NCI-H510A (cell line): ENCODE measurements around the gene CFAP91.
"Not testable (repeated sequence)": the region's sequence is repeated elsewhere in the genome, so short reads cannot be mapped to it uniquely, and the experiment has no call there.

Experiments
- DNase-seq: peaks from one replicate; lab custom pipeline; 2025; lab: John Stamatoyannopoulos, UW

CFAP91 gene

DNA sequence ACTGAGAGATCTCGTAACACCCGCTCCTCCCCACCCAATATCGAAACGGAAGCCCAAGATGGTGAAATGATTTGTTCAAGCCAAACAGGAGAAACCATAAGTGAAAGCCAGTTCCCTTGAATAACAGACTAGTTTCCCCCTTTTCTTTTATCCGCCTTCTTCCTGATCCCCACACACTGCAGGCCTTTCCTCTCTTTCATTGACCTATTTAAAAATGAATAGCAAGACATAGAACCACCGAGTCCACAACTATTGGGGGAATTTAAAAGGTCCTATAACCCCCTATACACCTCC, 25.2 kb upstream of the CFAP91 start:
- no peak for DNase-seq

DNA sequence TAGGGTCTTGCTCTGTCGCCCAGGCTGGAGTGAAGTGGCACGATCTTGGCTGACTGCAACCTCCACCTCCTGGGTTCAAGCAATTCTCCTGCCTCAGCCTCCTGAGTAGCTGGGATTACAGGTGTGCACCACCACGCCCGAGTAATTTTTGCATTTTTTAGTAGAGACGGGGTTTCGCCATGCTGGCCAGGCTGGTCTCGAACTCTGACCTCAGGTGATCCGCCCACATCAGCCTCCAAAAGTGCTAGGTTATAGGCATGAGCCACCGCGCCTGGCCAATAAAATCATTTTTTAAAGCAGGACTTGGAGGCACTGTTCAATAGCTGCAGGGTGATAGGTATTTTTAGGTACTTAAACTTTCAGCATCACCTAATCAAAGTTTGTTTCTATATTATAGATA, 24.6 kb upstream of the CFAP91 start:
- DNase-seq: not testable (repeated sequence)

DNA sequence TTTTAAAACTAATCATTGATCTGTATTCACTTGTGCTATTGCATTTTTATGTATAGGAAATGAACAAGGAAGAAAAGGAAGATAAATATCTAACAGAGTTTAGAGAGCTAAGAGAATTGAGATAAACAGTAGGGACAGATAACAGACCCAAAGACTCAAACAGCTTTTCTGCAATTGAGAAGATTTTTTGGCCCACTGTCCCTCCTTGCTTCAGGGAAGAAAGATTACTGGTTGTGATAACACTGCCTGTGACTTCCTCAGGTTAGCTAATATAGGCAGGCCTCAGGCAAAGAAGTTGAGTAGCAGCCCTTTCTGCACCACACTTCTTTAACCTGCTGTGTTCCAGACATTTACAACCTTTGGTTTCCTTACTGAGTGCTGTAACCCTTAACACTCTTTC, 22.9 kb upstream of the CFAP91 start:
- no peak for DNase-seq

DNA sequence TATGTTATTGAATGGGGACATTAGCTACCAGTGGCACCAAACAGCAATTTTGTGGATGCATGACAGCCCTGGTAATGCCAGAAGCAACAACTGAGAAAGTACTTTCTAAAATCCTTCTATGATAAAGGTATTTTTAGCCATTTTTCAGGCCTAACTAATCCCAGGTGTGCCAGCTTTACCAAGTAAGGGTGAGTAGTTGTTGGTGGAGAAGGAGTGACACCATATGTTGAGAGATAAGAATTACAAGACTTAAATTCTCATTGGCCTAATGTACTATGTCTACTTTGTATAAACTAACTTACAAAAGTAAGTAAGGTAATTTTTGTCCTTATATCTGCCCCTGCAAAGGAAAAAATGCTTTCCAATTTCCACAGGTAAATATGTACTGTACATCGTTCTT, 21.5 kb upstream of the CFAP91 start:
- no peak for DNase-seq

DNA sequence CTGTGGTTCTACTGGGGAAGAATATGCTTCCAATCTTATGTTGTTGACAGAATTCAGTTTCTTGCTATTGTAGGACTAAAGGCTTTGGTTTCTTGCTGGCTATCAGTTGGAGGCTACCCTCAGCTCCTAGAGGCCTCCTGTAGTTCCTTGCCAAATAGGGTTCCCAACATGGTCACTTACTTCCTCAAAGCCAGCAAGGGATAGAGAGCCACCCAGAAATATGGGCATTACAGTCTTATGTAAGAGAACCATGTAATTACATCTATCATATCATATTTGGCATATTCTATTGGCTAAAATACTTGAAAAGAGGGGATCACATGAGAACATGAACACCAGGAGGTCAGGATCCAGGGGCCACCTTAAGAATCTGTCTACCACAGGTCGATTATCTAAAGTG, 19.4 kb upstream of the CFAP91 start:
- no peak for DNase-seq

DNA sequence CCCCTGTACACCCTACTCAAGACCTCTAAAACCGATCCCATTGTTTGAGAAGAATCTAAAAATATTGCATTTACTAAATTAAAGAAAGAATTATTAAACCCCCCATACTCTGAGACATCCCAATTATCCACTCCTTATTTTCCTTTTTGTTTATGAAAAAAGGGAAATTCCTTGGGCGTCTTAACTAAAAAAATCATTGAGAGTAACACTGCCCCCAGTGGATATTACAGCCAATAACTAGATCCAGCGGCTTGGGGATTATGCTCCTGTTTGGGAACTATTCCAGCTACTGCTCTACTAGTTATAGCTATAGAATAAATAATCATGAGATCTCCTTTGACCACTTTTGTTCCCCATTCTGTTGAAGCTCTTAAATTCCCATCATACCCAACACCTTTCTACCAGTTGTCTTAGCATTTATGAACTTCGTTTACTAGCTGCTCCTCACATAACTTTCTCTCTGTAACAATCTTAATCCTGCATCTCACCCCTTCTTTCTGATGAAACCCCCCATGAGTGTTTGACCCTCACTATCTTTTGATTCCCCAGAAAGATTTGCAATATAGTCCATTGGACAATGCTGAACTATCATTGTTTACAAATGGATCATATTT, 12.7 kb upstream of the CFAP91 start:
- no peak for DNase-seq

DNA sequence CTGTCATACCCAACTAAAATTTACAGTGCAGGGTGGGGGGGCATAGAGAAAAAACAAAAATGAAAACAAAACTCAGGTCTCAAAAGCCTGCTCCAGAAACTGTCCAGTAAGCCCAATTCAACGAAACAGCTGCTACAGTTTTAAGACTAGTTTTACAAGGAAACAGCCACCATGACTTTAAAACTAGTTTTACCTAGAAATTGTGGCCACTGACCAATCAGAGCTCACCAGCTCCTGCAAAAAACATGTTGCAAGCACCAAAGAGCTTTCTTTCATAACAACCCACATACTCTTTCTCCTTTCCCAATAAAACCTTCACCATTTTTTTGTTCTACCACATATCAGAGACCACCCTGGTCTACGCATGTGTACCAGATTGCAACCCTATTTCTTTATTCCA, 7.3 kb upstream of the CFAP91 start:
- no peak for DNase-seq

DNA sequence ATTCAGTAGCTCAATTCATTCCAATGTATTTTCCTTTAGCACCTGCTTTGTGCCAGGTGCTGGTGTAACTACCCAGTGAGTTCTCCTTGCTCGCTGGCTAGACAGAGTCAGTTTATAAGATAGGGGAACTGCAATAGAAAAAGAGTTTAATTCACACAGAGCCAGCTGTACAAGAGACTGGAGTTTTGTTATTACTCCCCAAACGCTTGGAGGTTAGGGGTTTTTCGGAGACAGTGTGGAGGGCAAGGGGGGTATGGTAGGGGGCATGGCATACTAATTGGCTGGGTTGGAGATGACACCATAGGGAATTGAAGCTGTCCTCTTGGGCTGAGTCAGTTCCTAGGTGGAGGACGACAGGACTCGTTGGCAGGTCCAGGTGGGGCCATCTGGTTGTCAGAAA, 5.4 kb upstream of the CFAP91 start:
- no peak for DNase-seq

DNA sequence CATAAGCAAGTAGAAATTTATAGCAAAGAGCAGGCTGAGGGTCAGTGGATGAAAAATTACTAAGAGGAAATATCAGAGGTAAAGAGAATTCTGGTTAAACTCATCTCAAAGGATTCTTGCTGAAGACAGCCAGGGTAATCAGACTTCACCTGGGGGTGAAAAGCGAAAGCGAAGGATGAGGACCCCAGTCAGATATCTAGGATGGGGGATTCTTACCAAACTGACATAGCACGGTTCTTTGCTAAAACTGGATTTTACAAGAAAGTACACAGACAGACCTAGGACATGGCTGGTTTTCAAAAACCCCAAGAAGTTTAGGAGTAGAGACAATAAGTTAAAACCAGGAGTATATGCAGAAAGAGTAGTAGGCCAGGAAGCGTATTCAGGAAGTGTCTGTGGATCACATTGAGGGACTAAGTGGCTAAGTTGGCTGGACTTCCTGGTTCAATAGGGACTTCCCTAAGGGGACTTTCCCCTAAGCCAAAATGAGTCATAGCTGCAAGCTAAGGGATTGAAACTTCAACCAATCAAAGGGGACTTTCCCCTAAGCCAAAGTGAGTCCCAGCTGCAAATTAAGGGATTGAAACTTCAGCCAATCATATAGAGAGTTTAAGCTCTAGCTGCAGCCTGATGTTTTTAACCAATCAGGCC, 2.4 kb upstream of the CFAP91 start:
- no peak for DNase-seq

DNA sequence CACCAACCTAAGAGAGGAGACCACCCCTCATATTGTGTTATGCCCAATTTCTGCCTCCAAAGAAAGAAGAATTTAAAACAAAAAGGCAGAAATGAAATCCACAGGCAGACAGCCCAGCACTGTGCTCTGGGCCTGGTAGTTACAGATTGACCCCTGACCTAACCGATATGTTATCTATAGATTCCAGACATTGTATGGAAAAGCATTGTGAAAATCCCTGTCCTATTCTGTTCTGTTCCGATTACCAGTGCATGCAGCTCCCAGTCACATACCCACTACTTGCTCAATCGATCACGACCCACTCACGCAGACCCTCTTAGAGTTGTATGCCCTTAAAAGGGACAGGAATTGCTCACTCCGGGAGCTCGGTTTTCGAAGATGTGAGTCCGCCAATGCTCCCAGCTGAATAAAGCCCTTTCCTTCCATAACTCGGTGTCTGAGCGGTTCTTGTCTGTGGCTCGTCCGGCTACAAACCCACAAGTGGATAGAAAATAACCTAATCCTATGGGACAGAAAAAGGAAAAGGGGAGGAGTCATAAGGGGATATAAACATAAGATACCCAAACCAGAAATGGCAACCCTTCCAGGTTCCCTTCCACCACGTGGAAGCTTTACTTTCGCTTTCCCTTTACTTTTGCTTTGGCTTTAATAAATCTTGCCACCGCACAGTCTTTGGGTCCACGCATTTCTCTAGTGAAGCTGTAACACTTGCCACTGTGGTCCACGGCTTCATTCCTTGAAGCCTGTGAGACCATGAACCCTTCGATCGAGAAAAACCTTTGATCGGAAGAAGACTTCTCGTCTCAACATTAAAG, 1.7 kb upstream of the CFAP91 start:
- no peak for DNase-seq

DNA sequence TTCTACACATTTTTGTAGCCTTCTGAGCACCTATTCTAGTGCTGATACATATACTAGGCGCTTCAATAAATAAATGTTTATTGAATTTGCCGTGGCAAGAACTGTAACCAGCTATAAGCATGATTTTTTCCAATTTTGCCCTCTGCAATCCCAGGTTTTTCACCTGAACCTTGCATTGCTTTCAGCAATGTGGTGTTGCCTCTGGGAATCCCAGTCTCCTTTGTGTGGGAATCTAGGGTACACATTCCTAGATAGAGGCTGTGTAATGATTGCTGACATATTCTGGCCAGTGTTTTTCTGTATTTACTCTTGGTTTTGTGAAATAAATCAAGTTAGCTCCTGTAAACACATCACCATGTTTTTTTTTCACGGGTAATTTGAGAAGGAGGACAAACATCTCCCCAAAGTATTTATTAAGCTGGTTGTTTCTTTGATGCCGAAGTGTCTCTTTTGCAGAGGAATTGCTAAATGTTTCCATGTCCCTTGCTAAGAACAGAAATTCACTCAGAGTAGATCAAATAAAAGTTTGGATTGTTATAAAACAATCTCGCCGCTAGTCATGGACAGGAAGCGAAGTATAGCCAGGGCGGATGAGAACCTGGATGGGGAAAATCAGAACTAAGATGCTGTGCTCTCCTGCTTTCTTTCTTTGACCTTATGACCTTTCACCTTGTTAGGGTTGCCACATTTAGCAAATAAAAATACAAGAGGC, 1.2 kb downstream of the CFAP91 start:
- no peak for DNase-seq

DNA sequence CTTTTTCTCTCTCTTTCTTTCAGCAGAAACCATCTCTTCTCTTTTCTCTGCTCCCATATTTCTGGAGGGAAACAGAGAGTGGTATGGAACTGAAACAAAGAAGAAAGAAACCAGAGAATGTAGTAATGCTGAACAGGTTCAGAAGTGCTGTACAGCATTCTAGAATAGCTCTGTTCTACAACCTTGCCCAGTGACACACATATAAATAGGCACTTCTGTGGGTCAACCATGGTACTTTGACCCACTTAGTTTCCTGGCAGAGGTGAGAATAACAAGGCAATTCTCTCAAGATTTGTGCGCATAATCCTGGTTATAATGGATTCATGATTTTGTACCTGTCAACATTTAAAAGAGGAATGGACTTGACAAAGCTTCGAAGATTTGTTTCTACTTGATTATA, 12.3 kb downstream of the CFAP91 start:
- no peak for DNase-seq

DNA sequence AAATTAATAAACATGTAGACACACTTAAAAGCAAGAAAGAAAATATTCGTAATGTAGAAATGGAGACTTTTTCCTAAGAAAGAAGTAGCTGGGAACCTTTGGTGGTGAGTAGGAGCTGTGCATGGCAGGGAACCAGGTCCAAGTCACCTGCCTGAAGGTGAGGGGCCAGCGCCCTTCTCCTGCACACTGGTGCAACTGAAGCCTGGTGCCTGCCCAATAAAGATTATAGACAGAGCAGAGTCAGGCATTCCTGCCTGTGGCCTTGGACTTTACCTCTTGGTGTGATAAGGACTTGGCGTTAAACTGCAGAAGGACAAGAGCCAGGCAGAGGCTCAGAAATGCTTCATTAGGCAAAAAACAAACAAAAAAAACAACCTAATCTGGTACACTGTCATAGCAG, 14.2 kb downstream of the CFAP91 start:
- no peak for DNase-seq

DNA sequence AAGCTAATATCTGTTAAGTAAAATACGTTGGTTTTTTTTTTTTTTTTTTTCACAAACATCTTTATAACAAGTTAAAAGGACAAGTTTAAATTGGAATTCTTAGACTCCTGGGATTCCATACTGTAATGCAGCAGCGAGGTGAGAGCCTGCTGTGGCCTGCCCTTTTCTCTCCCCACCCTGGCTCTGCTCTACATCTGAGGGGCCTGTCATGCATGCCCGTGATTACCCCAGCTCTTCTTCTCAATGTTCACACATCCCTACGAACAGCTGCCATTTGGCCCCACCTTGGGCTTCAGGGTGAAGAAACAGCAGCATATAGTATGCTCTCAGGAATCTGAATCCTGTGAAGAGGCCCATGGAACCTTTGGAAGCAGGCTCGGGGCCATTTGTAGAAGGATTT, 14.7 kb downstream of the CFAP91 start:
- no peak for DNase-seq

DNA sequence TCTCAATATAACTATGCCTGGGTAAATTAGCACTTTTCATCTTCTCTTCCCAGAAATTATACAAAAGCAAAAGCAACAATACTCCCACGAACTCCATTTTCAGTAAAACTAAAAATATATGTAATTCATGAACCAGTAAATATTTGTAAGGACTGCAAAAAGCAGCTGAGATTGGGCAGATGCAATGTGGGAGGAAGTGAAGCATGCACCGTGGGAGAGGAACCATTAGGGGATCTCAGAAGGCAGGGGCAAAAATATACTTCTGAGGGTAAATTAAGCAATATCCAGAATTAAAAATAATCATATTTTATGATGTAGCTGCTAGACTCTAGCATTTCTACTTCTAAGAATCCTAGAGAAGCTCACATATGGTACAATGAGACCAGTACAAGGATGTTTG, 20.2 kb downstream of the CFAP91 start:
- DNase-seq: no peak

DNA sequence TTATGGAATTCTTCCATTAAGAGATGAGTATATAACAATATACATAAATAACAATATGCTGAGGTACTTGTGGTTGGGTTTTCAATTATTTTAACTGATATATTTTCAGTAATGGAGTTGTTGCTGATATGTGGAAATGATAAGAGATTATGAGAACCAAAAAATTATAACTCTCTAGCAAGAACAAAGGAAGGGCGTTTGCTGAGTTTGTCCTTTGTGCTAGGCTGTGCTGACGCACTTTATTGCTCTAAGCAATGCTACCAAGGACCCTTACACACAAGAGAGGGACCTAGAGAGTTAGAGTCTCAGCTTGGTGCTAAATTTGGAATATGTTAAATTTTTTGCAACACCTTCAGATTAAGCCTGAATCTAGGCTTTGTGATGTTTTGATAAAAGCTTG, 24.1 kb downstream of the CFAP91 start:
- DNase-seq: no peak

DNA sequence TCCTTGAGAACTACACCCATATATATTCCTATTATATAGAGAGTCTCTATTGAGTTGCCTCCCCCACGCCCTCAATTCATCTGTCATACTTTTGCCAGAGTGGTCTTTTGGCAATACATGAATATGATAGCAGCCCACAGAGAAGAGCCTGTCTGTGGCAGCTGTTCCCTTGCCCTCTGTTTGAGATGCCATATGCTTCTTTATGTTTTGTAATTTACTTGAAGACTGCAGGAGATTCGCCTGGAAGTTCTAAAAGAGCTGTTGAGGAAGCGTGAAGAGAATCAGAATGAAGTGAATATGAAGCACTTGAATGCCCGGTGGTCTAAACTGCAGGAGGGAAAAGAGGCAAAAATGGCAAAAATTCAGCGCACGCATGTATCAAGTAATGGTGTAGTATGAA, 27.2 kb downstream of the CFAP91 start:
- no peak for DNase-seq

DNA sequence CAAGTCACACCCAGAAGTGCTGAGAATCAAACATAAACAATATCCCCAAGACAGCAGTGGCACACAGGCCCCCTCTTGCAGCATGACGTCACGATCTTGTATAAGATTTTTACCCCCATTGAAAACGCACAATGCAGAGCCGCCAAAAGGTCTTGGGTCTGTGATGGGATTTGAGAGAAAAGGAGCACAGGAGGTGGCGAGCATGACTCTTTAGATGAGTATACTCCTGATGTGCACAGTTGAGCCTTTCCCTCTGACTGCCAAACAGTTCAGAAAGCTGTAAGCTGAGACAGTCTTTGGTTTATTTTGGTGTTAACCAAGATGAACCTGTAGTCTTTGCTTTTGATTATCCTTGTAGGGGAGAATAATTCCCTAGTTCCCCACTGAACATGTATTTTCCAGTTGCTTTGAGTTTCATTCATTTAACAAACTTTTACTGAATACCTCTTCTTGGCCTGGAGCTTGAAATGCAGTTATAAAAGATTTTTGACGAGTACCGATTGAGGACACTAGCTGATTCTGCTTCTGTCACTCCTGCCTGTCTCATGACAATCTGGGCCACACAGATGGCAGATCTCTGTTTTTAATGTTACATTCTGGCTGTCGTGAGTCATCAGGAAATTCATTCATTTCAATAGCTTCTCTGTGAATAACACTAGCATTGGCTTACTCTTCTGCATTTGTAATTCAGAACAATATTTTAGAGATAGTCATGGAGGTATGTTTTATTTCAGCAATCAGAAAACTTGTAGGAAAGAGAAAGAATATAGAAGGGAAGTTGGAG, 28.9 kb downstream of the CFAP91 start:
- DNase-seq: no peak

DNA sequence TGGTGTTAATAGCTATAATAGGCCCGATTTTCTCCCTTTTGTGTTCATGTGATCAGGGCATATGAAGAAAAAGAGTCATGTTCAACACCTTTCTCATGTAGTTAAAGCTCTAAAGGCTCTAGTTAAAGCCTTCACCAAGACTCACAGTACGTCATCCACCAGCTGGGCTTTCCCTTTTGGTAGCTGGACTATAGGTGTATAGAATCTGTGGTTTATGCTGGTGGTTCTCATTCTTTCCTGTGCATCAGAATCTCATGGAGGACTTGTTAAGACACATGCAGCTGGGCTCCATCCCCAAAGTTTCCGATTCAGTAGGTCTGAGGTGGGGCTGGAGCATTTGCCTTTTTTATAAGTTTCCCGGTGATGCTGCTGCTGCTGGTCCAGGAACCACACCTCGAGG, 31.0 kb downstream of the CFAP91 start:
- DNase-seq: no peak

DNA sequence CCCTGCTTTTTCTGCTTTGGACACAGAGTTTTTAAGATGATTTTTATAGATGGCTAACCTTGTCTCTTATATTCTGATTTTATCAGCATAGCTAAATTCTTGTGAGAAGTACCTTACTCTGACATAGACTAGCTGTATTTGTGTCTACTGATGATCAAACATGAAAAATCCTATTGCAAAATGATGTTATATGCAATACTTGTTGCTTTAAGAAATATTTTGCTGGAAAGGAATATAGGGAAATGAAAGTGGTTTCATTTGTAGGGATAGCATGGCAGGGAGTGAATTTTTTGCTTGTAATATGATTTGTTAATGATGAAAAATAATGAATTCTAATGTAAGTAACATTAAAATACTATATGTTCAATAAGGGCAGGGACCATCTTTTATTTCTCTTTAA, 35.9 kb downstream of the CFAP91 start:
- no peak for DNase-seq

DNA sequence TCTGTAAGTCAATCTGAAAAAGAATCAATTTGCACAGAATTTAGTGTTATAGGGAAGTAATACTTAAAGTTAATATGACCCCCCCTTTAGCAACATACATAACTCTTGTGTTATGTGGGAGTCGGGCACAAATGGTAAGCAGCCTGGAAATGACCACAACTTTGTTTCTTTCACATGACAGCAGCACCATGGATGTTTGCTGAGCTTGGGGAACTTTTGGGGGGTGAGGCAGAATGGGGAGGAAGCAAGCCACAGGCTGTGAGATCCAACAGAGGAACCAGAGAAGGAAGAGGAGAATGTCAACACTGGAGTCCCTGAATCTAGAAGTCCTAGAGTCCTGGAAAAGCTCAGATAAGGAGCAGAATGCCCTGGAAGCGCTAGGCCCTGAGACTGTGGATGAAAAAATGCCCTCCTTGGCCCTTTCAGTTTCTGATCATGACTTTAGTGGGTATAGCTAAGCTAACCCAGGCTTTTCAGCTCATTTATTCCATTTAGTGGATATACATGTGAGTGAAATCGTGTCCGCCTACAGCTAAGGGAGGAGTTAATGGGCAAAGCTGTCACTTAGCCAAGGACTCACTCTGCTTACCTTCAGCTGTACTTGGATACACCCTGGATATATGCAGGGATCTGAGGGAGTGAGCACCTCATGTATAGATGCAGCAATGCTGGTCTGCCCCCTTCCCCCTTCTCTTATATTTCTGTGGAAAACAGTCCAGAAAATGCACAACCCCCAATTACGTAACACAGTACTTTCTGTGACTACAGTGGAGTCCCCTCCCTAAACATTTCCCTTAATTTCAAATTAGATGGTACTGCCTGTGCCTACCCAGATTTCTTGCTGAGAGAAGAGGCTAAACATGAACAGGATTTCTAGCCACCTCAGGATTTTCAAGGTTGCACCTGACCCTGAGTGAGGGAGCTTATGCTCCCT, 39.1 kb downstream of the CFAP91 start:
- DNase-seq: no peak
